ENCODE measurements around the gene AOC3. TPM values are rescaled to one million over a fixed set of nuclear protein-coding genes. Genes with fewer than 3 reads are reported as not detected.

The AOC3 gene
- total and polyA plus RNA-seq, 2 of the 8 experiments (the other 6 are each of a cell fraction or from before 2014, with no cell fraction given) = 2.5 to 2.7 TPM

- TF ChIP-seq CHD7 (IDR thresholded peaks at IDR 0.05; ENCODE audit: insufficient replicate concordance, low read length) = no peak
- no peak for TF ChIP-seq JUN (IDR thresholded peaks at IDR 0.05; ENCODE audit: low read depth, low read length)
- no peak for TF ChIP-seq SAP30 (IDR thresholded peaks at IDR 0.05; ENCODE audit: insufficient read depth, insufficient replicate concordance, low read length)
- no peak for TF ChIP-seq BRCA1 (IDR thresholded peaks at IDR 0.05; ENCODE audit: low read depth, low read length)
- TF ChIP-seq, protein P1, sequence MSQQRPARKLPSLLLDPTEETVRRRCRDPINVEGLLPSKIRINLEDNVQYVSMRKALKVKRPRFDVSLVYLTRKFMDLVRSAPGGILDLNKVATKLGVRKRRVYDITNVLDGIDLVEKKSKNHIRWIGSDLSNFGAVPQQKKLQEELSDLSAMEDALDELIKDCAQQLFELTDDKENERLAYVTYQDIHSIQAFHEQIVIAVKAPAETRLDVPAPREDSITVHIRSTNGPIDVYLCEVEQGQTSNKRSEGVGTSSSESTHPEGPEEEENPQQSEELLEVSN (IDR thresholded peaks at IDR 0.05) = no peak
- no peak for TF ChIP-seq SP1 (IDR thresholded peaks at IDR 0.05; ENCODE audit: low read depth, low read length)
- TF ChIP-seq YY1 (IDR thresholded peaks at IDR 0.05; ENCODE audit: low read depth, low read length) = no peak
- TF ChIP-seq NANOG (IDR thresholded peaks at IDR 0.05; ENCODE audit: insufficient read depth, low read depth, low read length, poor library complexity, severe bottlenecking) = no peak
- no peak for TF ChIP-seq JUND (IDR thresholded peaks at IDR 0.05; ENCODE audit: low read length)
These were observed 15.9 kb downstream of the AOC3 start (continued) for GRCh38 chr17:42866631-42867575.

All from H1 (cell line).